HEK293 (cell line): ENCODE measurements around the gene EPB41L5.

Source experiments
- OSR2 ChIP-seq: fragments of 450-650 bp; formaldehyde crosslinking; IDR thresholded peaks from 2 replicates; pipeline ENCODE4 v1.5.1; 2016; ENCODE audit warnings: missing biosample characterization, missing genetic modification characterization
- PBX3 ChIP-seq: sonication (generic); formaldehyde crosslinking; IDR thresholded peaks from 2 replicates; pipeline ENCODE4 v1.8.1; 2022; ENCODE audit warnings: mild to moderate bottlenecking, moderate library complexity, missing genetic modification reagents
- PRDM6 ChIP-seq: fragments of 450-650 bp; formaldehyde crosslinking; IDR thresholded peaks from 2 replicates; pipeline ENCODE4 v1.5.1; 2017; ENCODE audit warnings: missing biosample characterization, missing genetic modification characterization
- ZBTB11 ChIP-seq: fragments of 450-650 bp; formaldehyde crosslinking; conservative IDR thresholded peaks from 2 replicates; pipeline ENCODE4 v1.5.1; 2016; ENCODE audit warnings: low read depth, missing biosample characterization, missing genetic modification characterization
- ZBTB21 ChIP-seq: fragments of 450-650 bp; formaldehyde crosslinking; IDR thresholded peaks from 2 replicates; pipeline ENCODE4 v1.5.1; 2017; ENCODE audit warnings: missing biosample characterization, missing genetic modification characterization
- ZIC2 ChIP-seq: fragments of 450-650 bp; formaldehyde crosslinking; IDR thresholded peaks from 2 replicates; pipeline ENCODE4 v1.5.1; 2016; ENCODE audit warnings: missing biosample characterization, missing genetic modification characterization
- ZNF16 ChIP-seq: fragments of 450-650 bp; formaldehyde crosslinking; IDR thresholded peaks from 2 replicates; pipeline ENCODE4 v1.5.1; 2016; ENCODE audit warnings: low read depth, missing biosample characterization, missing genetic modification characterization

- TF ChIP-seq ZIC2 = no peak
- no peak for TF ChIP-seq ZNF16 (tag by site-specific recombination)
- TF ChIP-seq ZBTB21 (tag by site-specific recombination) = no peak
- TF ChIP-seq PRDM6 (tag by site-specific recombination) = no peak
- no peak for TF ChIP-seq ZBTB11 (tag by site-specific recombination)
- no peak for TF ChIP-seq PBX3 (CRISPR knock-in tag)
- TF ChIP-seq OSR2 (tag by site-specific recombination) = no peak
Measured at GRCh38 chr2:120169020-120169419, 156.1 kb downstream of the EPB41L5 start.
